ENCODE results near the gene AMACR.

The AMACR gene

DNA sequence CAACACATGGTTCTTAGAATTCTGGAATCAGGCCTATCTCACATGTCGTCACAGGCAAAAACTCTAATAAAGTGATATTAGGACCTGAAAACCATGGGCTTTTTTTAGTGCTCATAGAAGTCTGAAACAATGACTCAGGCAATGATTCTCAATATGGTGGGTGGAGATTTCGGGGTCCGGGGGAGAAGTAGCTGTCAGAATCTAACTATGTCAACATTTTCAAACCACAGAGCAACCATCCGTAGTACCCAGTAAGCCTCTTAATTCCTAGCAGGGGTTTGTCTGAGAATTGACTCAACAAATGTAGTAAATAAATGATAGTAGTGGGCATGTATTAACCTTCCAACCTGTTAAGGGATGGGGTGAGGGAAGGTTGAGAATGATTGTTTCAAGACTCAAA lies 2.6 kb downstream of the AMACR start:
- no peak for DNase-seq

DNA sequence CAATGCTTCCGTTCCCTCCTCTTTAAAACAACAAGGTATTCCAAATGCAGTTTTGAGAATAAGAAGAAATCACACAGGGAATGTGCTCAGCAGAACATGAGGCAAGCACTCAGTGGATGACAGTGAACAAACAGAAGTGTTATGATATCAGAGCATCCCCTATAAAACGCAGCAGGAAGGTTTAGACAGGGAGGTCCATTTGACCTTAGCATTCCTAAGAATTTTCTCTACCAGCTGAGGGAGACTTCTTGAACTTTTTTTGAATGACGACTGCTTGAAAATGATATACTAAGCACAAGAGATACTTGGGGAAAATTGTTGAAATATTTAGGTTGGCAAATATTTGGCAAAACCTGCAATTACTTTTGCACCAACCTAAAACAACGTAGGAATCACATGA lies 3.9 kb downstream of the AMACR start:
- DNase-seq: no peak

- no peak for DNase-seq
These were observed 5.1 kb downstream of the AMACR start for GRCh38 chr5:34002629-34003328.

DNA sequence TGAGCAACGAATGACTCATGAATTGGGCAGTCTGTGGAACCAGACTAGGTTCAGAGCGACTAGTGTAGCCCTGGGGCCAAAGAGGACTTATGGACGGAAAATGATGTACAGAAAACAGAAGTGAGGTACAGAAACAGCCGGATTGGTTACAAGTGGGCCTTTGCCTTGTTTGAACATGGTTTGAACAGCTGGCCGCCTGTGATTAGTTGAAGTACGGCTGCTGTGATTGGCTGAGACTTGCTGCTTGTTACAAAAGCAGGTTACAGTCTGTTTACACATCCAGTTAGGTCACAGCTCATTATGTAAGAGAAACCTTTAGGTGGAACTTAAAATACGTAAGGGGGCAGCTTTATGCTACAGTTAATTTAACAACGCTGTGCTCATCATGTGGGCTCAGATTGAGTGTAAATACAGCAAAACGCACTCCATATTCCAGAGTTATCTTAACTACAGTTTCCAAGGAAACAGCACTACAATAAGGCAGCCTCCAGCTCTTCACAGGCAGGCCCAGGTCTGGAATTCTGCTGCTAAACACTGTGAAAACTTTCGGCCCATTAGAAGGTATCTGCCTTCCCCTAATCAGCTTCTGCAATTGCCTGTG lies 6.5 kb downstream of the AMACR start:
- DNase-seq: no peak

- no peak for DNase-seq
These were observed 7.9 kb downstream of the AMACR start for GRCh38 chr5:33999978-34000377.

GRCh38 chr5:33997331-33997983 lies 10.4 kb downstream of the AMACR start:
- DNase-seq: no peak

DNA sequence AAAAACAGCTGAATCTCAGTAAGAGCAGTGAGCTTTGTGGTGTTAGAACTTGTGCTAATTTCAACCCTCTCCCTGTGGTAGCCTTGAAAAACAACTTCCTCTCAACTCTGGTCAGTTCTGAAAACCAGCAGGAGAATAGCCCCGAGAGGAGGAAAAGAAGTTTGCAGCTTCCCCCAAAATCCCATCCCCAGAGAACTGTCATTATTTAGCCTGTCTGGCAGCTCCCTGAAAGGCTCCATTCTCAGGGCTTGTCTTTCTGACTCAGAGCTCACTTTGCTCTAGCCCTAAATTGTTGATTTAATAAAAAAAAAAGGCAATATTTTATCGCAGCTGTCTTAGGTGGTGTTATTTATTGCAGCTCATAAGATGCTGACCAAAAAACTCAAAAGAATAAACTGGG lies 12.0 kb downstream of the AMACR start:
- no peak for DNase-seq

- DNase-seq: no peak
These were observed 13.0 kb downstream of the AMACR start for GRCh38 chr5:33994845-33995244.

DNA sequence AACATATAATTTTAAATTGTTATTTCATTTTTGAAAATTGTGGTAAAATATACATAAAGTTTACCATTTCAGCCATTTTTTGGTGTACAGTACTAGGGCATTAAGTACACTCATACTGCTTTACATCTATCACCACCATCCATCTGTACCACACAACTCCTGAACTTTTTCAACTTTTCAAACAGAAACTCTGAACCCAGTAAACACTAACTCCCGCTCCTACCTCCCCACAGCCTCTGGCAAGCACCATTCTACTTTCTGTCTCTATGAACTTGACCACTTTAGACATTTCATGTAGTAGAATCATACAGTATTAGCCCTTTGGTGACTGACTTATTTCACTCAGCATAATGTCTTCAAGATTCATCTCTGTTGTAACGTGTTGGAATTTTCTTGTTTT lies 15.0 kb downstream of the AMACR start:
- no peak for DNase-seq

- DNase-seq: no peak
These were observed 22.4 kb downstream of the AMACR start for GRCh38 chr5:33985447-33985846.

GRCh38 chr5:33984671-33985124 lies 23.2 kb downstream of the AMACR start, which contains the start of gene SLC45A2:
TSS of gene SLC45A2 (minus strand) at chr5:33984693. CDS start at chr5:33984583, 110 bp downstream.
- DNase-seq: no peak

DNA sequence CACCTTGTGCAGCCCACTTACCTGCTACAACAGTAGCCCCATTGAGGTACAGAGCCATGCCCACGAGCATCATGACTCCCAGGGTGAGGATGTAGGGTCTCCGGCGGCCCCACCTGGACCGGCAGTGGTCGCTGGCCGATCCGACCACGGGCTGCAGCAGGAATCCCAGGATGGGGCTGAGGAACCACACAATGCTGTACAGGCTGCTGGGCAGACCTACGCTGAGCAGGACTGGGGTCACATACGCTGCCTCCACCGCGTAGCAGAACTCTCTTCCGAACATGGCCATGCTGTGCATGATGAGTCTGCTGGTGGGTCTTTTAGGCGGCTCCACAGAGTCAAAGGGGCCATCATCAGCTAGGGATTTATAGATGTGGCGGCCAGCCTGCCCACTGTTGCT lies 23.7 kb downstream of the AMACR start:
- DNase-seq: no peak

DNA sequence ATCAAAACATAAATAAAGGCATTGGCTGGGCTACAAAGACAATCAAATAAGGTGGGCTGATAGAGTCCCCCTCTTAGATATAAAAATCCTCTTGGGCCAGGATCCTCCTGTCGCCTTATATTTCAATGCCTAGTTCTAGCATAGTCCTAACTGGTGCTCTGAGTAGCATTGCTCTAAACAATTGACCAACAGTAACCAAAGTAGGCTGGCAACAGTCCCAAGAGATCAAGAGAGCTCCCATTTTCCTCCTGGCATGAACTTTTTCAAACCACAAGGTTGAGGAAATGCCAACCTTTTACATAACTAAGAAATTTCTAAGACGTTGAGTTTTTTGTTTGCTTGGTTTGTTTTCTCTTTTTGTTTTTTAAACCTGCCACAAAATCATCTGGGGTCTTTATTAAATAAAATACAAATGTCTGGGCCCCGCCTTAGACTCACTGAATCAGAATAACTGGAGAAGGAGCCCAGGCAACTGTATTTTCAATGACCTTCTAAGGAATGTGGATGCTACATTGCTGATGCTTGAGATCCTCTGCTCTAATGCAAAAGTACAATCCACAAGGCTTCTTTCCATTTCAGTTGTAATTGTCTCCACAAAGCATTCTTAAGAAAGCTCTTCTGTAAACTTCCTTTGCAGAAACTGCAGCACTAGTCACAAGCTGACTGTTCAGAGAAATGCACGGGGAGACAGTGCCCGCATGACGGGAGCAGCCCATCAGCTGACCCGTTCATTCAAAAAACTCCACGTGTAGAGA lies 26.3 kb downstream of the AMACR start:
- DNase-seq: no peak

GRCh38 chr5:33980030-33980429 lies 27.8 kb downstream of the AMACR start:
- DNase-seq: no peak

GRCh38 chr5:33978306-33978705 lies 29.5 kb downstream of the AMACR start:
- DNase-seq: no peak

- DNase-seq: no peak
These were observed 31.5 kb downstream of the AMACR start for GRCh38 chr5:33976307-33976706.

DNA sequence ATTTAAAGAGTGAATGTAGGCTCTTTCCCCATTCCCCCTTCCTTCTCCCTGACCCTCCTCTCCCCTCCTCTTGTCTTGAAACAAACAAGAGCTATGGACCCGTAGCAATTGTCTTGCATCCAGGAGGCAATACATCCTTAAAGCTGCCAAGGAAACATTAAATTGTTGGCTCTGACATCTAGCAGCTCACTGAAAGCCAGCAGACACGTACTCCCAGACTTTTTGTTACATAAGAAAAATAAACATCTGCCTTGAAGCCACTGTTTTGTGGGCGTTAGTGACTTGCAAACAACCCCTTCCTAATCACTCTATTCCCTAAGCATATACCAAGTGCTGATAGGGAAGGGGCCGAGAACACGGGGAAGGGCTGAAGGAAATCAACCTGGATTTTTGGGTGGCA lies 32.0 kb downstream of the AMACR start:
- DNase-seq: no peak

DNA sequence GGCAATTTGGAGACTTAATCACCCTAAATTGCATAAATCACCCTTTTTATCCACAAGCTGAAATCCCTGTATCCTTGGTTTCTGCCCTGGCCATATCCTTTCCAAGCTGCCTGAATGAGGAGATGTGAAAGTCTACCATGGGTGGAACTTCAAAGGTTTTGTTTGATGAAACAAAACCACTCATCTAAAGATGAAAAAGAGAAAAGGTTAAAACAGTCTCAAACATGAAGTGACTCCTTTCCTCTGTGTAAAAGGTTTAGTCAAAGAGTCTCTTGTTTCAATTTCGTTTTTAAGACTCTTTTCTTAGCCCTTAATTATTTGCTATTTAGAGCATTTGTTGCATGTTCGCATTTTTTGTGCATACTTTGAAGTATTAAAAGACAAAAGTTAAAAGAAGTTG lies 34.6 kb downstream of the AMACR start:
- no peak for DNase-seq

GRCh38 chr5:33969572-33970452 lies 38.0 kb downstream of the AMACR start:
- no peak for DNase-seq

GRCh38 chr5:33968211-33969005 lies 39.4 kb downstream of the AMACR start:
- DNase-seq: no peak

DNA sequence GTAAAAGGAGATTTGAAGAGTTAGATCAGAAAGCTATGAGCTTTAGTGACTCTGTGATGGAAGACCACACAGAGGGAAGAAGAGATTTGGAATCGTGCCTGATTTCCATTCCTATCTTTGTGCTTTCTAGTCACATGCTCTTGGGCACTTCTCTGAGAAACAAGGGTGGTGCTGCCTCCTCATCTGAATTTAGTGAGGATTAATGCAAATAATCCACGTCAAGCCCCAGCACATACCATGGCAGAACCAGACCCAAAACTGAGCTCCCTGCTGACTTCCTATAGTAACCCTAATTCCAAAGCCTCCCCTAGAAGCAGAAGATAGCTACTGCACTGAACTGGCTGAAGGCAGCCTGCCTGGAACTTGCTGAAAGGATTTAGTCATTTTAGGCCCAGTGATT lies 41.0 kb downstream of the AMACR start:
- DNase-seq: no peak

All from activated naive CD4-positive, alpha-beta T cell (primary cell).